AG09319 (cell line): ENCODE data around the gene GIPC1.

ENCODE experiments used
- DNase-seq: peaks from one replicate; pipeline ENCODE4 v3.0.0-alpha.2; 2010; ENCODE audit warnings: low read depth; ENCODE audit errors: extremely low read depth
- TF ChIP-seq, protein P1 (sequence below): IDR thresholded peaks from 2 replicates; pipeline ENCODE4 v1.5.1; 2011; ENCODE audit warnings: low read depth, mild to moderate bottlenecking, inconsistent platforms, low read length, moderate library complexity

GIPC1 gene

DNA sequence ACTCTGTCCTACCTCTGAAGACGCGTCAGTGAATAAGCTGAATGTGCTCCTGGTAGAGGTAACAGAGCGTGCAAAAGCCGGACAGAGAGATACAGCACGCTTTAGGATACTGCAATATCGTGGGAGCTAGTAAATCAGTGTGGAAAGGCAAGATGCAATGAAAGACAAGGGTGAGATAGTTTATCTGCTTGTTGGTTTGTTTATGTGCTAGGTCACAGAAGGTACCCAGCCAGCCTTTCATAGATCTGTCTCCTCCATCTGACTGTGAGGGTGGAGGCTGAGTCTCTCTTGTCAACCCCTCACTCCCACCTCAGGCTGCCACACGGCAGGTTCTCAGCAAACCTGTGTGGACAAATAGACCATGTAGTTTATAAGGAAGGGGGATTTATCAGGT is 904 bp upstream of the GIPC1 start:
- TF ChIP-seq, protein P1, sequence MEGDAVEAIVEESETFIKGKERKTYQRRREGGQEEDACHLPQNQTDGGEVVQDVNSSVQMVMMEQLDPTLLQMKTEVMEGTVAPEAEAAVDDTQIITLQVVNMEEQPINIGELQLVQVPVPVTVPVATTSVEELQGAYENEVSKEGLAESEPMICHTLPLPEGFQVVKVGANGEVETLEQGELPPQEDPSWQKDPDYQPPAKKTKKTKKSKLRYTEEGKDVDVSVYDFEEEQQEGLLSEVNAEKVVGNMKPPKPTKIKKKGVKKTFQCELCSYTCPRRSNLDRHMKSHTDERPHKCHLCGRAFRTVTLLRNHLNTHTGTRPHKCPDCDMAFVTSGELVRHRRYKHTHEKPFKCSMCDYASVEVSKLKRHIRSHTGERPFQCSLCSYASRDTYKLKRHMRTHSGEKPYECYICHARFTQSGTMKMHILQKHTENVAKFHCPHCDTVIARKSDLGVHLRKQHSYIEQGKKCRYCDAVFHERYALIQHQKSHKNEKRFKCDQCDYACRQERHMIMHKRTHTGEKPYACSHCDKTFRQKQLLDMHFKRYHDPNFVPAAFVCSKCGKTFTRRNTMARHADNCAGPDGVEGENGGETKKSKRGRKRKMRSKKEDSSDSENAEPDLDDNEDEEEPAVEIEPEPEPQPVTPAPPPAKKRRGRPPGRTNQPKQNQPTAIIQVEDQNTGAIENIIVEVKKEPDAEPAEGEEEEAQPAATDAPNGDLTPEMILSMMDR = no peak
- no peak for DNase-seq

DNA sequence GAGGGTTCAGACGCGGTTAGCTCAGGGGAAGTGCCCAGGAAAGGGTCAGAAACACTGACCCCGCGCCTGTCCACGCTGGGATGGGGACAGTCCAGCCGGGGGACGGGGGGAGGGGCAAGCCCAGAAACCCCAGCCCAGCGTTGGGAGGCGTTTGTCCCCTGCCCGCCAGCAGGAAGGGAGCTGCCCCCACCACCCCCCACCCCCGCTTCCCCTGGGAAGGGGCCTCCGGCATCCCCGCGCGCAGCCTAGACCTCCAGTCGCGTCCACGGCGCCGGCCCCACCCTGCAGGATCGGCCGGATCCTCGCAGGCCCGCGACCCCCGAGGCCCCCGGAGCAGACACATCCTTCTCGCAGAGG is 277 bp downstream of the GIPC1 start:
- no peak for DNase-seq
- TF ChIP-seq, protein P1 = no peak

DNA sequence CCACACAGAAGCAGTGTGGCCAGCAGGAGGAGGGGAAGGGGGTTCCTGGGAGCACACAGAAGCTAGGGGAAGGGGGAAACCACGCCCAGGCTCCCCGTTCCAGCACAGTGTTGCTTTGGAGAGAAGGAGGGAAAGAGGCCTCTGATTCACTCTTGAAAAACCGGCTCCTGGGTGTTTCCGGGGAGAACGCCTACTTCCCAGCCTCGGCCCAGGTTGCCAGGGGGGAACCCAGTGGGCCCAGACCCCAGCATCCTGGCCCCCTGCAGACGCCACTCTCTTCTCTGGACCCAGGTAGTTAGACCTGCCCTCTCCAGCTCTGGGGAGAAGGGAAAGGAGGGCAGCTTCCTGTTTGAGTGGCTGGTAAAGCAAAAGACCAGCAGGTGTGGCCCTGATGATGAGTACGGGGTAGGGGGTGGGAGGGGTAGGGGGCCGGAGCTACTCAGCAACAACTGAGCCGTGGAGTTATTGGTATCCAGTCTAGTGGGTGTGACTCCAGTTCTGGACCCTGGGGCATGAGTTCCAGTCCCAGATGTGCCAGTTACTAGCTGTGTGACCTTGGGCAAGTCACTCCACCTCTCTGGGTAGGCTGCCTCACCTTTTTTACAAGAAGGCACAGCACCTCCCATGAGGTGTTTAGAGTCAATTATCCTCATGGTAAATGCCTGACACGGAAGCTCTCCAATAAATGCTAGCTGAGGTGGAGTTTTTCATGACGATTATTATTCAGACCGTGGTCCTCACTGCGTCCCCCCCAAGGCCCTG is 836 bp downstream of the GIPC1 start:
- no peak for DNase-seq
- TF ChIP-seq, protein P1 = no peak

DNA sequence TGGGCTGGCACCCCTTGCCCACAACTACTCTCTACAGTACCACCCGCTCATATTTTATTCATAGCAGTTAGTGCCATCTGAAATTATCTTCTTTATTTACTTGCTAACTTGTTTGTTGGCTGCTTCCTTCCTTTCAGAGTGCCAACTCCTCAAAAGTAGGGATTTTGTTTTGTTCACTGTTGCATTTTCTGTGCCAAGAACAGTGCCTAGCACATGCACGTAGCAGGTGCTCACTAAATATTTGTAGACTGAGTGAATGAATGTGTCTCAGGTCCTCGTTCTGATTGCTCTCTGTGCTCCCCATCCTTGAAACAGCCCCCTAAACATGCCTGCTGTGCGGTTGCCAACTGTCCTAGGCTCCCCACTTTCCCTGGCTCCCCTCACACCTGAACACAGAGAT is 1.5 kb downstream of the GIPC1 start:
- no peak for DNase-seq
- TF ChIP-seq, protein P1 = no peak

DNA sequence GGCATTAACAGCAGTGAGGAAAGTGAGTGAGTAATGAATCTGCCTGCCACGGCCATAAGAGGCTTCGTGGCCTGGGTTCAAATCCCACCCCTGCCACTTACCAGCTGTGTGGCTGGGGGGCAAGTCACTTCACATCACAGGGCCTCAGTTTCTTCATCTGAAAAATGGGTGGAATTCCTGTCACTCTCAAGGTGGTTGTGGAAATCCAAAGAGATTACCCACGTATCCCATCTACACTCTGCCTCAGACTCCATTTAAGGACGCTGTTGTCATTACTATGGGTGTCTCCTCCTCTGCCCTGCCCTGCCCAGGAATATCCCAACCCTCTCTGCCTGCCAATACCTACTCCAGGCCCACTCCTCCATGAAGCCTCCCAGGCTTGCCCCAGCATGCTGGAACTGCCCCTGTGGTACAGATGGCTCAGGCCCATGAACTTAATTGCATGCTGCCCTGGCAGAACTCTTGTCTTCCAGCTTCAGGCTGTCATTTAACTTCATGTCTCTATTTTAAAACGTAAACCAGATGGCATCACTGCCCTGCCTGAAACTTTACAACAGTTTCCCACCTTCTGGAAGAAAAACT is 3.1 kb downstream of the GIPC1 start:
- TF ChIP-seq, protein P1 = no peak
- no peak for DNase-seq

DNA sequence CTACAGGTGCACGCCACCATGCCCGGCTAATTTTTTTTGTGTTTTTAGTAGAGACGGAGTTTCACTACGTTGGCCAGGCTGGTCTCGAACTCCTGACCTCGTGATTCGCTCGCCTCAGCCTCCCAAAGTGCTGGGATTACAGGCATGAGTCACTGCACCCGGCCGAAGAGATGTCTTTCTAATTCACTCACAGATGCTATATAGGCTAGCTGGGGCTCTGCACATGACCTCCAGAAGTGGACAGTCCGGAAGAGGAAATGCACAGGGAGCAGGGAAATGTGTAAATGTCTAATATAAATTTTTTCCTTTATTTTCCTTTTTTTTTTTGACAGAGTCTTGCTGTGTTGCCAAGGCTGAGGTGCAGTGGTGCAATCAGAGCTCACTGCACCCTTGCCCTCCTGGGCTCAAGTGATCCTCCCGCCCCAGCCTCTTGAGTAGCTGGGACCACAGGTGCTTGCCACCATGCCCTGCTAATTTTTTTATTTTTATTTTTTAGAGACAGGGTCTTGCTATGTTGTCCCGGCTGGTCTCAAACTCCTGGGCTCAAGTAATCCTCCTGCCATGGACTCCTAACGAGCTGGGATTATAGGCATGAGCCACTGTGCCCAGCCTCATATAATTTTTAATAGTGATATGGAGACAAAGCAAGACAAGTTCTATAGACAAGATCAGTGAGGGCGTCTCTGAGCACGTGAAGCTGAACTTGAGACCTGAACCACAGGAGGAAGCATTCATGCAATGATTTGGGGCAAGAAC is 8.4 kb downstream of the GIPC1 start:
- no peak for DNase-seq
- TF ChIP-seq, protein P1 = no peak
